Suprapubic skin (tissue), 4 donors: ENCODE results near the gene DOHH. TPM values are rescaled to one million over a fixed set of nuclear protein-coding genes. Genes with fewer than 3 reads are reported as not detected.

Experiments used
- DNase-seq, 2 donors: peaks; one replicate each; pipeline ENCODE4 v3.0.0-alpha.2; 2019; ENCODE audit warnings: low spot score in 2 of 2
- H3K27ac ChIP-seq: fragments of 200-600 bp; sonication (generic); one replicate; pipeline ENCODE4 v1.5.1; 2019
- H3K27me3 ChIP-seq: fragments of 200-600 bp; sonication (generic); one replicate; pipeline ENCODE4 v1.5.1; 2019
- H3K36me3 ChIP-seq: fragments of 200-600 bp; sonication (generic); one replicate; pipeline ENCODE4 v1.5.1; 2019
- H3K4me1 ChIP-seq: fragments of 200-600 bp; sonication (generic); one replicate; pipeline ENCODE4 v1.5.1; 2019
- H3K4me3 ChIP-seq: fragments of 200-600 bp; sonication (generic); one replicate; pipeline ENCODE4 v1.5.1; 2019; ENCODE audit warnings: mild to moderate bottlenecking
- H3K9me3 ChIP-seq: fragments of 200-600 bp; sonication (generic); one replicate; pipeline ENCODE4 v1.5.1; 2019
- EP300 ChIP-seq: sonication (generic); formaldehyde crosslinking; IDR thresholded peaks from one replicate; pipeline ENCODE4 v1.6.1; 2017; ENCODE audit warnings: antibody characterized with exemption
- POLR2A ChIP-seq, 2 donors: fragments of 450-650 bp; IDR thresholded peaks; one replicate each; pipeline ENCODE4 v1.6.1; 2017; ENCODE audit warnings: antibody characterized with exemption in 2 of 2, mild to moderate bottlenecking in 2 of 2, moderate library complexity in 2 of 2
- POLR2AphosphoS5 ChIP-seq, 3 donors: sonication (generic); formaldehyde crosslinking; IDR thresholded peaks; one replicate each; pipeline ENCODE4 v1.6.1; 2017; ENCODE audit warnings: antibody characterized with exemption in 3 of 3
- WGBS: methylation state at CpG from one replicate; pipeline ENCODE4 v1.1.5; 2018; 5-methylcytosine and 5-hydroxymethylcytosine counted together
- total RNA-seq, 4 donors: library from RNA; depleted of rRNA; stranded (reverse); fragments of >200 nt; gene quantifications; one replicate each; pipeline ENCODE4 v1.1.0, GENCODE V29; 2016
- TF ChIP-seq, protein P1 (sequence below), 2 donors: fragments of 200-600 bp in 1 of 2; fragments of 450-650 bp in 1 of 2; sonication (generic) in 1 of 2; IDR thresholded peaks; one replicate each; pipeline ENCODE4 v1.5.1; 2016 to 2019; ENCODE audit warnings: antibody characterized with exemption in 2 of 2, mild to moderate bottlenecking in 1 of 2, moderate library complexity in 1 of 2

The DOHH gene
- total RNA-seq, 4 donors from 2014 or later: 10.9 to 21.7 (median 17.9) TPM

DNA sequence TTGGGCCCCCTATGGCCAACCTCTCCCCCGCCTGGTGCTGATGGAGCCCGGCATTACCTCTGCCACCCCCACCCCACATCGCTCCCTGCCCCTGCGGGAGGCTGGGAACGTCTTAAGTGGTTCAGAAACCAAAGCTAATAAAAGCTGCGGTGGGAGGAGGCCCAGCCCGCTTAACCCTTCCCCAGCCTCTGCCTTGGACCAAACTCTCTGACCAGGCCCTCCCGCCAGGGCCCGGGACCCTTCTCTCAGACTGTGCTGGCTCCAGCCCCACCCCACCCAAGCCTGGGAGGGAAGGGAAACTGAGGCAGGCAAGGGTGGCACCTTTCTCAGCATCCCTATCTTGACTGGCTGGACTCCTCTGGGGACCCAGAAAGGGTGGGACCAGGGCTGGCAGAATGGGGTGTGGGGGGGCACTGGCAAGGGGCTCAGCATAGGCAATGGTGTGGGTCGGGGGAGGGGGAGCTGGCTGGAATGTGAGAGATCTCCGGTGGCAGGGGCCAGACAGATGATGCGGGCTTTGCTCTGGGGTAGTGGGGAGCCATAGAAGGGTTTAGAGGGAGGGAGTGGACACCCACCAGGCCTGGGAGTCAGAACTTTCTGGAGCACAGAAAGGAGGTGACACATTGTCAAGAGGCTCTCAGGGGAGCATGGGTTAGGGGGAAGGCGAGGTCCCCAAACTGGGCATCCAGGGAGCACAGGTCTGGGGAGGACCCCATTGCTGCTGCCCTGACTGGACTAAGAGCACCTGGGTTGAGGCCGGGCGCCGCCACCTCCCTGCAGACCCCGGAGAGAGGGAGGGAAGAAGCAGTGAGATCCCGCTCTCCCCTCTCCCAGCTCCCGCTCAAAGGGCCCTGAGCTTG is 42.0 kb downstream of the DOHH start:
- TF ChIP-seq, protein P1, sequence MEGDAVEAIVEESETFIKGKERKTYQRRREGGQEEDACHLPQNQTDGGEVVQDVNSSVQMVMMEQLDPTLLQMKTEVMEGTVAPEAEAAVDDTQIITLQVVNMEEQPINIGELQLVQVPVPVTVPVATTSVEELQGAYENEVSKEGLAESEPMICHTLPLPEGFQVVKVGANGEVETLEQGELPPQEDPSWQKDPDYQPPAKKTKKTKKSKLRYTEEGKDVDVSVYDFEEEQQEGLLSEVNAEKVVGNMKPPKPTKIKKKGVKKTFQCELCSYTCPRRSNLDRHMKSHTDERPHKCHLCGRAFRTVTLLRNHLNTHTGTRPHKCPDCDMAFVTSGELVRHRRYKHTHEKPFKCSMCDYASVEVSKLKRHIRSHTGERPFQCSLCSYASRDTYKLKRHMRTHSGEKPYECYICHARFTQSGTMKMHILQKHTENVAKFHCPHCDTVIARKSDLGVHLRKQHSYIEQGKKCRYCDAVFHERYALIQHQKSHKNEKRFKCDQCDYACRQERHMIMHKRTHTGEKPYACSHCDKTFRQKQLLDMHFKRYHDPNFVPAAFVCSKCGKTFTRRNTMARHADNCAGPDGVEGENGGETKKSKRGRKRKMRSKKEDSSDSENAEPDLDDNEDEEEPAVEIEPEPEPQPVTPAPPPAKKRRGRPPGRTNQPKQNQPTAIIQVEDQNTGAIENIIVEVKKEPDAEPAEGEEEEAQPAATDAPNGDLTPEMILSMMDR (IDR thresholded peaks at IDR 0.05): no peak
- TF ChIP-seq EP300 (no peak), POLR2A (IDR thresholded peaks at IDR 0.05) (no peak), POLR2AphosphoS5 (IDR thresholded peaks at IDR 0.05) (no peak)
- WGBS: 65% methylated on average over 8 of the region's 19 CpGs
- no peaks in the 10 kb centered on the region for H3K9me3 ChIP-seq
- peaks cover 34% of the 10 kb centered on the region for H3K4me1 ChIP-seq
- peak overlapping the region; percentile 70 for H3K27ac ChIP-seq
- H3K36me3 ChIP-seq: peaks cover 58% of the 10 kb centered on the region
- H3K4me3 ChIP-seq: no peak overlapping the region
- no peak for DNase-seq
- no peaks in the 10 kb centered on the region for H3K27me3 ChIP-seq

DNA sequence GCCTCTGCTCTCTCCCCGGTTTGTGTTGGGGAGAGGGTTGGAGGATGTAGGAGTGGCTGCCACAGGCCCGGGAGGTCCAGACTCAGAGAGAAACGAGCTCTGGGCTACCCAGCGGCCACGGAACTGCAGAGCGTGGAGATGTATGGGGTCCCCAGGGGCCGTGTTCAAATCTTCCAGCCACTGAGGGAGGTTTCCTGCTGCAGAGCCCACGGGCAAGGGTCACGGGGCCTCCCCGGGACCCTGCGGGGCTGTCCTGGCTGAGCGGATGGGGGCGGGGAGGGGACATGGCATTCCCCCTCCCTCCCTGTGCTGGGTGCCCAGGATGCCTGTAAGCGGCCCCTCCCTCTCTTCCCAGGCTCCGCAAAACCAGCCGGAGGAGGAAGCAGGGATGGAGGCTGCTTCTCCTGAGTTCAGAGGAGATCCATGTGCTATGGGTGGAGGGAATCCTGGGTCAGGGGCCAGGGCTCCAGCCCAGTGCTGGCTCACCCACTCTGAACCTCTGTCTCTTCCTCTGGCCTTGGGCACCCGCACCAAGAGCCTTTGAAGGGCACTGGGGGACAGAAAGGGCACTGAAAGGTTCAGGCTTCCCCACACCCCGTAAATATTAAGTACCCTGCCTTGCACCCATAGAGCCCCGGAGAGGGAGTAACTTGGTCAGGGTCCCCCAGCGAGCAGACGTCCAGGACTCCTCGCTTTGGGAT is 42.8 kb downstream of the DOHH start:
- 49% methylated on average over 15 of the region's 22 CpGs for WGBS
- H3K27me3 ChIP-seq: no peaks in the 10 kb centered on the region
- H3K9me3 ChIP-seq: no peaks in the 10 kb centered on the region
- DNase-seq: no peak
- H3K36me3 ChIP-seq: peaks cover 58% of the 10 kb centered on the region
- H3K27ac ChIP-seq: peak overlapping the region; percentile 70
- H3K4me3 ChIP-seq: no peak overlapping the region
- H3K4me1 ChIP-seq: peaks cover 34% of the 10 kb centered on the region
- TF ChIP-seq EP300: no peak
- TF ChIP-seq POLR2A (IDR thresholded peaks at IDR 0.05): no peak
- no peak for TF ChIP-seq POLR2AphosphoS5 (IDR thresholded peaks at IDR 0.05)
- TF ChIP-seq, protein P1 (IDR thresholded peaks at IDR 0.05): no peak

DNA sequence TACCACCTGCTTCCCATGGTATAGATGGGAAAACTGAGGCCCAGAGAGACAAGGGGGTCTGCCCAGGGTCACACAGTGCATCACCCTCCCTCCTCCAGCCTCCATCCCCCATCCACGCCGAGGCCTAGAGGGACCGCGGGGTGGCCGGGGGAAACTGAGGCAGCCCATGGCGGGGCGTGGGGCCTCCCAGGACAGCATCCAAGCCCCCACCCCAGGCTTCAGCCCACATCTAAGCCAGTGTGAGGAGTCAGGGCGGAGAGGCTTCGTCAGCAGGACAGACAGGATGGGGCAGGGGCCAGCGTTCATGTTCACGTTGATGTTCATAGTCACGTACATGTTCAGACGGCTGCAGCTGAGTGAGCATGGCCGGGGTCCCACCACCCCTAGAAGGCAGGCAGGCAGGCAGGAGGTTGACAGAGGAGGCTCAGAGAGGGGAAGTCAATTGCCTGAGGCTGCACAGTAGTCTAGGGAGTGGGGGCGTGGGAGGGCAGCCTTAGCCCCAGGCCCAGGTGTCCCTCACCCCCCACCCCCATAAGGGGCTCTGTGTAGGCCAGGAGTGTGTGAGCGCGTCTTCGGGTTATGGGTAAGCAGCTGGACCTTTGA is 43.4 kb downstream of the DOHH start:
- no peak for DNase-seq
- Histone ChIP-seq H3K27me3 (no peaks in the 10 kb centered on the region), H3K4me3 (no peak overlapping the region), H3K36me3 (peaks cover 58% of the 10 kb centered on the region), H3K4me1 (peaks cover 34% of the 10 kb centered on the region), H3K9me3 (no peaks in the 10 kb centered on the region), H3K27ac (peak overlapping the region; percentile 70)
- TF ChIP-seq, protein P1 (IDR thresholded peaks at IDR 0.05): no peak
- no peak for TF ChIP-seq POLR2AphosphoS5 (IDR thresholded peaks at IDR 0.05)
- TF ChIP-seq POLR2A (IDR thresholded peaks at IDR 0.05): no peak
- no peak for TF ChIP-seq EP300
- 77% methylated on average over 5 of the region's 18 CpGs for WGBS

DNA sequence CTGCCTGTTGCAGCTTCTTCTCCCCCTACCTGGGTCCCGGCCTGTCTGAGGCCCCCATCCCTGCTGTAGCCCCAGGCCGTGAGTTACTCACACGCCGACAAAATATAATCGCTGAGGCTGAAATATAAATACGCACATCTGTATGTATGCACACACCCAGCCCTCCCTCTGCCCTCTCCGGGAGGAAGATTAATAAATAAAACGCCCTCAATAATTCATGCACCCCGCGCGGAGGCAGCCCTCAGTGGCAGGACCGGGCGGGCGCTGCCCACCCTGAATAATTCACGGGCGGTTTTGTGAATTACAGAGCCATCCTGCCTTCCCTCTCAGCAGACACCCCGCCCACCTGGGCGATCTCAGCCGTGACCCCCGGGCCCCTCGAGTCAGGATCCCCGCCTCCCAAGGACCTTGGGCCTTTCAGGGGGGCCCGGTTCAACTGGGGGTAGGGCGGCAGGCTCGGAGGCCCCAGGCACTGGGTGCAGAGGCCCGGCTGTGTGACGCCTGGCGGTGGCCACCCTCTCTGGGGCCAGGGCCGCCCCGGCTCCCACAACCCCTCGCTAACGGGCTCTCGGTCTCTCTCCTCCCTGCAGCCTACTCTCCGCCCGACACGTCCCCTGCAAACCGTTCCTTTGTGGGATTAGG is 44.4 kb downstream of the DOHH start:
- TF ChIP-seq EP300: no peak
- TF ChIP-seq POLR2AphosphoS5 (IDR thresholded peaks at IDR 0.05): no peak
- TF ChIP-seq POLR2A (IDR thresholded peaks at IDR 0.05): no peak
- TF ChIP-seq, protein P1 (IDR thresholded peaks at IDR 0.05): no peak
- Histone ChIP-seq H3K4me3 (no peak overlapping the region), H3K27ac (no peak overlapping the region), H3K9me3 (no peaks in the 10 kb centered on the region), H3K36me3 (peaks cover 64% of the 10 kb centered on the region), H3K4me1 (peaks cover 37% of the 10 kb centered on the region), H3K27me3 (no peaks in the 10 kb centered on the region)
- 88% methylated on average over 20 of the region's 37 CpGs for WGBS
- DNase-seq: no peak
